Ammon's horn (tissue), 1 donor: ENCODE measurements around the gene LAMA1.
A peak's percentile ranks its signal among the peaks of the same experiment; 100 is the strongest.

ENCODE experiments used
- DNase-seq: peaks from one replicate; pipeline ENCODE4 v3.0.0-alpha.2; 2016; ENCODE audit warnings: low spot score

The LAMA1 gene

GRCh38 chr18:7112936-7113335 lies 4.7 kb downstream of the LAMA1 start:
- DNase-seq, result no peak

GRCh38 chr18:7111134-7111533 lies 6.5 kb downstream of the LAMA1 start:
- no peak for DNase-seq

GRCh38 chr18:7105943-7106342 lies 11.7 kb downstream of the LAMA1 start:
- DNase-seq, result peak; percentile 40

GRCh38 chr18:7105268-7105667 lies 12.3 kb downstream of the LAMA1 start:
- no peak for DNase-seq

GRCh38 chr18:7104649-7105048 lies 12.9 kb downstream of the LAMA1 start:
- DNase-seq, result no peak

GRCh38 chr18:7102131-7102530 lies 15.5 kb downstream of the LAMA1 start:
- DNase-seq, result no peak

GRCh38 chr18:7096838-7097237 lies 20.8 kb downstream of the LAMA1 start:
- DNase-seq, result no peak

- DNase-seq, result peak; percentile 40
Observed at GRCh38 chr18:7094427-7094826, 23.2 kb downstream of the LAMA1 start.

- no peak for DNase-seq
Observed at GRCh38 chr18:7090771-7091170, 26.8 kb downstream of the LAMA1 start.

GRCh38 chr18:7089369-7089768 lies 28.2 kb downstream of the LAMA1 start:
- DNase-seq, result no peak

GRCh38 chr18:7084080-7085065 lies 33.2 kb downstream of the LAMA1 start:
- no peak for DNase-seq

- DNase-seq, result no peak
Observed at GRCh38 chr18:7082671-7083070, 34.9 kb downstream of the LAMA1 start.

- no peak for DNase-seq
Observed at GRCh38 chr18:7079231-7079630, 38.4 kb downstream of the LAMA1 start.

GRCh38 chr18:7072593-7072992 lies 45.0 kb downstream of the LAMA1 start:
- no peak for DNase-seq

GRCh38 chr18:7071600-7071999 lies 46.0 kb downstream of the LAMA1 start:
- no peak for DNase-seq

- DNase-seq, result no peak
Observed at GRCh38 chr18:7070466-7070865, 47.1 kb downstream of the LAMA1 start.

- DNase-seq, result no peak
Observed at GRCh38 chr18:7068871-7069590, 48.6 kb downstream of the LAMA1 start.

GRCh38 chr18:7066965-7067555 lies 50.5 kb downstream of the LAMA1 start:
- DNase-seq, result no peak

GRCh38 chr18:7065736-7066135 lies 51.9 kb downstream of the LAMA1 start:
- no peak for DNase-seq

GRCh38 chr18:7064346-7064745 lies 53.3 kb downstream of the LAMA1 start:
- DNase-seq, result no peak

- no peak for DNase-seq
Observed at GRCh38 chr18:7062811-7063210, 54.8 kb downstream of the LAMA1 start.

- DNase-seq, result no peak
Observed at GRCh38 chr18:7062236-7062635, 55.4 kb downstream of the LAMA1 start.

GRCh38 chr18:7059276-7059675 lies 58.3 kb downstream of the LAMA1 start:
- no peak for DNase-seq
